GM10248 (cell line): ENCODE measurements around the gene ERC2.
"Not testable (repeated sequence)": the region's sequence is repeated elsewhere in the genome, so short reads cannot be mapped to it uniquely, and the experiment has no call there.

ENCODE experiments used
- CTCF ChIA-PET: fragments of 300-600 bp; sonication (Branson Sonifier 250); formaldehyde crosslinking; extraction: SDS; loops from one replicate; lab custom pipeline; 2021; ENCODE audit warnings: antibody characterized with exemption; lab: Yijun Ruan, JAX
- POLR2A ChIA-PET: fragments of 350-650 bp; sonication (Branson Sonifier 250); formaldehyde crosslinking; extraction: SDS; loops from one replicate; lab custom pipeline; 2020; ENCODE audit warnings: antibody characterized with exemption; lab: Yijun Ruan, JAX
- DNase-seq: peaks from one replicate; pipeline ENCODE4 v3.0.0; 2012; ENCODE audit errors: extremely low spot score
- TF ChIP-seq, protein P1 (sequence below): IDR thresholded peaks from 2 replicates; pipeline ENCODE4 v1.5.1; 2012; ENCODE audit warnings: mild to moderate bottlenecking, low read depth; ENCODE audit errors: extremely low read depth, missing control alignments, control extremely low read depth

Gene ERC2

DNA sequence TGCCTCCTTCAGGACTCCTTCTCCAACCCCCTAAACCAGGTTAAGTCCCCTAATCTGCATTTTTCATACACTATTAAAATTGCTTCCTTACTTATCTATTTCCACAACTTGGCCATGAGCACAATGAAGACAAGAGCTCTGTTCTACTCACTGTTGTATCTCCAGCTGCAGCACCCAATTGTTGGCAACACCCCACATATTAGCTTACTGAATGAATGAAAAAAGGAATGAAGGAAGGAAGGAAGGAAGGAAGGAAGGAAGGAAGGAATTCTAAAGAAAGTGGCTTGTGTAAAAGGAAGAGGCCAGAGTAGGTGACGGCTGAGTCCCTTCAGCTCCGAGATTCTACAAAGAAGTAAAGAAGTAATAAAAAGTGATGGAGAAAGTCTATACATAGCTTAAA lies 444.7 kb downstream of the ERC2 start:
- CTCF ChIA-PET, result interaction anchor here (0.8 to 1.4 kb wide), 3 partner anchors 13 to 27 kb away, joined by 3 read pairs; no protein-coding TSS in a partner anchor
- TF ChIP-seq, protein P1, sequence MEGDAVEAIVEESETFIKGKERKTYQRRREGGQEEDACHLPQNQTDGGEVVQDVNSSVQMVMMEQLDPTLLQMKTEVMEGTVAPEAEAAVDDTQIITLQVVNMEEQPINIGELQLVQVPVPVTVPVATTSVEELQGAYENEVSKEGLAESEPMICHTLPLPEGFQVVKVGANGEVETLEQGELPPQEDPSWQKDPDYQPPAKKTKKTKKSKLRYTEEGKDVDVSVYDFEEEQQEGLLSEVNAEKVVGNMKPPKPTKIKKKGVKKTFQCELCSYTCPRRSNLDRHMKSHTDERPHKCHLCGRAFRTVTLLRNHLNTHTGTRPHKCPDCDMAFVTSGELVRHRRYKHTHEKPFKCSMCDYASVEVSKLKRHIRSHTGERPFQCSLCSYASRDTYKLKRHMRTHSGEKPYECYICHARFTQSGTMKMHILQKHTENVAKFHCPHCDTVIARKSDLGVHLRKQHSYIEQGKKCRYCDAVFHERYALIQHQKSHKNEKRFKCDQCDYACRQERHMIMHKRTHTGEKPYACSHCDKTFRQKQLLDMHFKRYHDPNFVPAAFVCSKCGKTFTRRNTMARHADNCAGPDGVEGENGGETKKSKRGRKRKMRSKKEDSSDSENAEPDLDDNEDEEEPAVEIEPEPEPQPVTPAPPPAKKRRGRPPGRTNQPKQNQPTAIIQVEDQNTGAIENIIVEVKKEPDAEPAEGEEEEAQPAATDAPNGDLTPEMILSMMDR, result no peak

DNA sequence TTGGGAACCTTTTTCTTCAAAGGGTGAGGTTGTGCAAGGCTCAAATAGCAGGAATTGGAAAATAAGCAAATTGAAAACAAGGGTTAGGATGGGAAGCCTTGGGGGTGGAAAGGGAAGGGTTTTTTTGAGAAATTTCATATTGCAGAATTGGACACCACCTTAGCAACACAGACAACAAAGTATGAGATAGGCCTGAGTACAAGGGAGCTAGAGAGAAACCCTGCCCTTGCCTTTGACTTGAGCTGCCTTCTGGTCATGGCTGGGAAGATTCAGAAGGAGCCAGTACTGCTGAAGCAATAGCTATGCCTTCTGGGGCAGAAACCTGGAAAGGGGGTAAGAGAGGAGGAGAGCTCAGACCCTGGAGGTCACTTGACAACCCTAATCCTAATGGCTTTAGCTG lies 445.6 kb downstream of the ERC2 start:
- no peak for DNase-seq
- TF ChIP-seq, protein P1, result no peak
- POLR2A ChIA-PET, result no interaction called here
- CTCF ChIA-PET, result interaction anchor here (1.4 kb wide), 1 partner anchor 14 kb away, joined by 3 read pairs; no protein-coding TSS in a partner anchor

More for the DNA sequence above, 444.7 kb downstream of the ERC2 start:
- POLR2A ChIA-PET, result no interaction called here
- no peak for DNase-seq

- TF ChIP-seq, protein P1, result no peak
- ChIA-PET CTCF (no interaction called here), POLR2A (no interaction called here)
- no peak for DNase-seq
Measured at GRCh38 chr3:56019490-56020146, 448.6 kb downstream of the ERC2 start.

DNA sequence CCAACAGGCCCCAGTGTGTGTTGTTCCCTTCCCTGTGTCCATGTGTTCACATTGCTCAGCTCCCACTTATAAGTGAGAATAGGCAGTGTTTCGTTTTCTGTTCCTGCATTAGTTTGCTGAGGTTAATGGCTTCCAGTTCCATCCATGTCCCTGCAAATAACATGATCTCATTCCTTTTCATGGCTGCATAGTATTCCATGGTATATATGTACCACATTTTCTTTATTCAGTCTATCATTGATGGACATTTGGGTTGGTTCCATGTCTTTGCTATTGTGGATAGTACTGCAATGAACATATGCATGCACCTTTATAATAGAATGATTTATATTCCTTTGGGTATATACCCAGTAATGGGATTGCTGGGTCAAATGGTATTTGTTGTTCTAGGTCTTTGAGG lies 452.9 kb downstream of the ERC2 start:
- POLR2A ChIA-PET, DNase-seq, CTCF ChIA-PET: not testable (repeated sequence)

DNA sequence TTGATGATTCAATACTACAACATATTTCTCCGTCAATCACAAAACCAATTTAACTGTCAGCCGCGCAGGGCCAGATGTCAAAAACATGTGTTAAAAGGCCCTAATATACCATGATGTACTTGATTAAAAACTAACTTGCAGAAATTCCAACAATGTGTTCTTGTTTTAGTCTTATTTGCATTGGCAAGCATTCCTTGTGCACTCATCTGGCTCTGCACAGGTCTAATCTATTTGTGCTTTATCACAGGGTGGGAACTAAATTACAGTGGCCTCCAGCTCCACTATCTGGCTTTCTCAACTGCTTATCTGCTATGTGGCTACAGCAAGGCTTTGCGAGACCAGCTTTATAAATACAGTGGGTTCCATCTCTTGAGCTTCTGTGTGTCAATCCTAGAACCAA lies 455.5 kb downstream of the ERC2 start:
- CTCF ChIA-PET, result interaction anchor here (1.4 kb wide), 1 partner anchor 9 kb away, joined by 3 read pairs; no protein-coding TSS in a partner anchor
- POLR2A ChIA-PET, result no interaction called here
- TF ChIP-seq, protein P1, result no peak
- DNase-seq, result no peak

GRCh38 chr3:56005196-56005805 lies 463.0 kb downstream of the ERC2 start:
- no peak for DNase-seq
- CTCF ChIA-PET, result no interaction called here
- POLR2A ChIA-PET, result no interaction called here
- TF ChIP-seq, protein P1, result no peak

- TF ChIP-seq, protein P1, result no peak
- POLR2A ChIA-PET, result no interaction called here
- CTCF ChIA-PET, result interaction anchor here (1.0 to 1.2 kb wide), 2 partner anchors 9 to 10 kb away, joined by 3 read pairs; no protein-coding TSS in a partner anchor
- no peak for DNase-seq
Measured at GRCh38 chr3:56003129-56003528, 465.1 kb downstream of the ERC2 start.
